Activated CD8-positive, alpha-beta memory T cell treated with anti-CD3 and anti-CD28 coated beads, Interleukin-2, amount 50 U/mL, for 48 hours (primary cell): Measurements from ENCODE around the gene NME9.

ENCODE experiments used
- DNase-seq: peaks from one replicate; pipeline ENCODE4 v3.0.0-alpha.2; 2020

Gene NME9

DNA sequence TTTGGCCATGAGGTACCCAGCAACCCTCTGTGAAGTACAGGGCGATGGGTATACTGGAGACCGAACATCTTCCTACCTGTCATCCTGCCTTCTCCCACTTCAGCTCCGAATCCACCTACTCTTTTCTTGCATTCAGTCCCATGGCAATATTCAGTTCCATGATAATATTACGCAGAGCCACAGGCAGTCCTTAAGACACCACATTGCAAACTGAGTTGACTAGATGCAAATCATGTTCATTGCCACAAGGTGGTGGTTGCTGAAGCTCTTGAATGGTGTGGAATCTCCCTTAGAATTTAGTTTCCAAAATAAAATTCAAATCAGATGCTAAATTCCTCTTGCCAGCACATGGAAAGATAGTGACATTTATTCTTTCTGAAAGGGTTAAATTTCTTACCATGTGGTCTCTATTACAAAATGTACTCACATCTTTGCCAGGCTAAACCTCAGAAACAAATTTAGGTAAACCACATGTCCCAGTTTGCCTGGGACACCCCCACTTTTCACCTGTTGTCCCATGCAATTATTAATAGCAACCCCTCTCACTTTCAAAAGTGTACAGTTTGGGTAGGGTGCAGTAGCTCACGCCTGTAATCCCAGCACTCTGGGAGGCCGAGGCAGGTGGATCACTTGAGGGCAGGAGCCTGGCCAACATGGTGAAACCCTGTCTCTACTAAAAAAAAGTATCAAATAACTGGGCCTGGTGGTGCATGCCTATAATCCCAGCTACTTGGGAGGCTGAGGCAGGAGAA is 1.7 kb upstream of the NME9 start:
- DNase-seq: no peak

DNA sequence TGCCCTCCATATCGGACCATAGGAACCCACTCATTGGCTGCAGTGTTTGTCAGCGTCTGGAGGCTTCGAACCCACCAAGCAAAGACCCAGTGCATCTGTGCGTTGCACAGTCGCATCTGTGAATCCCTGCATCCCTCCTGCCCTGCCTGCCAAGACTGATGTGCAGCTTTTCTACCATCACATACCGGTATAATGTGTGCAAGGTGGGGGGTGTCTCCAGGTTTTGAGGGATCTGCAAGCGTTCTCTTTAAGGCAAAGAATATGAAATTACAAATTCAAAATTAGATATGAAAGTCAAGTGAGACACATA is 288 bp upstream of the NME9 start:
- no peak for DNase-seq

DNA sequence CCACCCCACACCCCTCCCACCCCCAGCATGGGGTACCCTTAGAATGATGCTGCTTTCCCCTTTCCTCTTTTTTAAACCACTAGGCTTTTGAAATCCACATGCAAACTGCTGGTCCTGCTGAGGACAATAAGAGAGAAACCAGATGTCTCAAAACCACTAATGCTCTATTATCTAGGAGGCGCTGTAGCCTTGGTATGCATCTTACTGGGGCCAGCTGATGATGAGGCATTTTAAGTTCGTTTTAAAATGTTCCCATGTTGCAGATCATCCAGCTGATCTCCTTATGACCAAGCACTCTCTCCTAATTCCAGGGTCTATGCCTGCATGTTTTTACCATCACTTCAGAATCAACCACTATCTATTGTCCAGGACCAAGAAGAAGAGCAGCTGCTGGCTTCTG is 1.3 kb downstream of the NME9 start:
- DNase-seq: no peak

DNA sequence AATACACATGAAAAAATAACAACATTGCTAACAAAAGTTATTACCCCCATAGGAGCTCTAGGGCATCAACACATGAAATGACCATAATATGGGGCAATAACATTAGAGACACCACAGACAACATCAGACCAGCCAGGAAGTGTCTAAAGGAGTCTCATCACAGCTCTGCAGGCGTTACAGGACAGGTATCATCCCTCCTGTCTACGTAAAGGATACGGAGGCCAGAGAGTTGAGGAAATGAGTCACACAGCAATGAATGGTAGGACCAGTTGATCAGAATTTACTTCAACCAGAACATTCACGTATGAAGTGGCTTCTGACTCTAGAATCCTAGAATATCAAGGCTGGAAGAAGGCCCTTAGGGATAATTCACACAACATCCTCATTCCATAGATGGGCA is 1.8 kb downstream of the NME9 start:
- no peak for DNase-seq

DNA sequence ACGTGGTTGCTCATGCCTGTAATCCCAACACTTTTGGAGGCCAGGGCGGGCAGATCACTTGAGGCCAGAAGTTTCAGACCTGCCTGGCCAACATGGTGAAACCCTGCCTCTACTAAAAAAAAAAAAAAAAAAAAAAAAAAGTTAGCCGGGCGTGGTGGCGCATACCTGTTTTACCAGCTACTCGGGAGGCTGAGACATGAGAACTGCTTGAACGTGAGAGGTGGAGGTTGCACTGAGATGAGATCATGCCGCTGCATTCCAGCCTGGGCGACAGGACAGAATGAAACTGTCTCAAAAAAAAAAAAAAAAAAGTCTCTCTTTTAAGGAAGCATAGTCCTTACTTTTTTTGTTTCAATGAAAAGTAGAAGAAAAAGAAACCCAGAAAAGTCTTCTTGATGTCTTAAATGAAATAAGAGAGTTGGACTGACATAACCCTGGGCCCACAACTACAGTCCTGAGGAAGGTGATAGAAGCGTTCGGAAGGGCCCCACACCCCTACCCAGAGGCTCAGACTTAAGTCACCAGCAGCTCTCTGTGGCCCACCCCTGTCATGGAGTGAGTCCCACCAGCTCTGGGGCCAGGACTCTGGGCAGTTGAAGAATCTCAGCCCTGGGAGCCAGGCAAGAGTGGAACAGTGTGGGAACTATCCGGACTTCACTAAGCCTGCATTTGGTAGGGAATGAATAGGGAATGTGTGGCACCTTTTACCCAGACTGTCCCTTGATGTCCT is 2.6 kb downstream of the NME9 start:
- DNase-seq: no peak

DNA sequence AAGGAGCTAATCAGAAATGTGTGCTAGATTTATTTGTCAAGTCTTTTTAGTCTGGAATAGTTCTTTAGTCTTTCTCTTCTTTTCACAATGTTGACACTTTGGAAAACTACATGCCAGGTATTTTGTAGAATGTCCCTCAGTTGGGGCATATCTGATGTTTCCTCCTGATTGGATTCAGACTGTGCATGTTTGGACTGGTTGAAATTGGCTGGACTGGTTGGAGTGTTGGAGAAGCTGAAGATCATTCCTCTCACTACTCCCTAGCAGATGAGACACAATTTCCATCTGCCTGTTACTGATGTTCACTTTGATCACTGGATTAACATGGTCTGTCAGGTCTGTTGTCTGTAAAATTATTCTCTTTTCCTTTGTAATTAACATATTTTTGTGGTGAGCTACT is 3.7 kb downstream of the NME9 start:
- no peak for DNase-seq

DNA sequence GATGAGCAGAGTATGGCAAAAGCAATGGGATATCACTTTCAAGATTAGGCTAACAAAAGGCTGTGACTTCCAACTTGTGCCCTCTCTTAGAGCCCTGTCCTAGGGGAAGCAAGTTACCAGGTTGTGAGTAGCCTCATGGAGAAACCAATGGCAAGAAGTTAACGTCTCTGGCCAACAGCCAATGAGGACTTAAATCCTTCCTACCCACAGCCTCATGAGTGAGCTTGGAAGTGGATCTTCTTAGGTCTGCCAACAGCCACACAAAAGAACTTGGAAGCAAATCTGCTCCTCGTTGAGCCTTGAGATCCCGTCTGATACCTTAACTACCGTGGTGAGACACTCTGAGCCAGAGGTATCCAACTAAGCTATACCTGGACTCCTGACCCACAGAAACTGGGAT is 5.7 kb downstream of the NME9 start:
- DNase-seq: no peak

DNA sequence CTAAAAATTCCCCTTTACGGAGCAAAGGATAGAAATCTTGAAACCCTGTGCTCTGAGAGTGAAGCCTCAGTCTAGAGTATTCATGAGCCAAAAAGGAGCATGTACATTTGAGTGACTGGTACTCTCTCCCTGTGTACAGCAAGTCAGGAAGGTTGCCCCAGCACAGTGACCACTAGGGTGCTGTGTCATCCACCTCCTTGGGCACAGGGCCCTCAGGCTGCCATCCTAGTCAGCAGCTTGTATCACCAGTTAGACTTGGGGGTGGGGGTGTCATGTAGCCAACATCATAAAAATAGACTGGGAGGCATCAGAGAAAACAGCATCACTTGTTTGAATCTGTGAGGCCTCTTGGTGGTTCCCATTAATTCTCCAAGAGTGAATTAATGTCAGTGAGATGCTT is 12.0 kb downstream of the NME9 start:
- no peak for DNase-seq

DNA sequence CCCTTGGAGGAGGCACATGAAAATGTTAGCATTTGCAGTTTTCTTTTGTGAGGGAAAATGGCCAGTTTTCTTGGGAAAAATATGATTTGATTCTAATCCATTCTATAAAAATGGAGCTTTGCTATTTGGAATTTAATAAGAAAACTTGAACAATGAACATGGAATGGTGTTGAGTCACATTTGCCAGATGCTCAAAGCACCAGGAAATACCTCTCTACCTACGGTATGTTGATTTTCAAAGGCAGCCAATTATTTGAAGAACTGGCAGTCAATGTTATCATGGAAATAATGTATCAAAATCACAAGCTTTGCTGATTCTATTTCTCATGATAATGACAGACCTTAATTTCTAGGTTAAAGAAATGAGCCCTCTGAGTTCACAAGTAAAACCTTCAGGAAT is 14.9 kb downstream of the NME9 start:
- no peak for DNase-seq

DNA sequence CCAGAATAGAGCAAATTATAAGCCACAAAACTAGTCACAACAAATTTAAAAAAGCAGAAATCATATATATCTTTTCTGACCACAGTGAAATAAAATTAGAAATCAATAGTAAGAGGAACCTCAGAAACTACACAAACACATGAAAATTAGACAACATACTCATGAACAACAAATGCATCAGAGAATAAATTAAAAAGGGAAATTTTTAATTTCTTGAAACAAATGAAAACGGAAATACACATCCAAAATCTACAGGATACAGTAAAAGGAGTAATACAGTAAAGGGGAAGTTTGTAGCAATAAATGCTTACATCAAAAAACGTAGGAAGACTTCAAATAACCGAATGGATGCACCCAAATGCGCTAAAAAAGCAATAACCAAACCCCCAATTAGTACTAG is 19.2 kb downstream of the NME9 start:
- DNase-seq: no peak

DNA sequence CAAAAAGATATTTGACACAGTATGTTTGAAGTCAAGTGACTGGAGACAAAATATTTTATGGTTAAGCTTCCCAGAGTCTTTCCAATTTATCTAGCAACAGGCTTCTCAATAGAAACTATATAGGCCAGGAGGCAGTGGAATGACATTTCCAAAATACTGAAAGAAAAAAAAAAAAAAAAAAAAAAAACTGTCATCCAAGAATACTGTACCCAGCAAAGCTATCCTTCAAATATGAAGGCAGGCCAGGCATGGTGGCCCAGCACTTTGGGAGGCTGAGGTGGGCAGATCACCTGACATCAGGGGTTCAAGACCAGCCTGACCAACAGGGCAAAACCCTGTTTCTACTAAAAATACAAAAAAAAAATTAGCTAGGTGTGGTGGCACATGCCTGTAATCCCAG is 20.9 kb downstream of the NME9 start:
- DNase-seq: no peak

DNA sequence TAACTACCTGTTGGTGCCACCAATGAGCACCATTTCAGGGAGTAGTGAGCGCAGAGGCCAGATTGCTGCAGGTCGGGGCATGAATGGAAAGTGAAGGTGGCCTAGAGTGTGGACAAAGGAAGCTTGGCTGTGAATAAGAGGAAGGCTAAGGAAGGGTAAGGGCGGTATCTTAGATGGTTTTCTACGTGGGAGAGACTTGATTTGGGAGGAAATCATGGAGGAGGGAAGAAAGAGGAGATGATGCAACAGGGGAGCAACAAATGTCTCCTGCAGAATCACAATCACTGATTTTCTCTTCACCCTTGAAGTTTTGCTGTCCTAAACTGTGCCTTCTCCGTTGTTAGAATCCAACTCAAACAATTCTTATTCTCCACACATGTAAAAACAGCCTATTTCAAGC is 21.8 kb downstream of the NME9 start:
- DNase-seq: no peak

DNA sequence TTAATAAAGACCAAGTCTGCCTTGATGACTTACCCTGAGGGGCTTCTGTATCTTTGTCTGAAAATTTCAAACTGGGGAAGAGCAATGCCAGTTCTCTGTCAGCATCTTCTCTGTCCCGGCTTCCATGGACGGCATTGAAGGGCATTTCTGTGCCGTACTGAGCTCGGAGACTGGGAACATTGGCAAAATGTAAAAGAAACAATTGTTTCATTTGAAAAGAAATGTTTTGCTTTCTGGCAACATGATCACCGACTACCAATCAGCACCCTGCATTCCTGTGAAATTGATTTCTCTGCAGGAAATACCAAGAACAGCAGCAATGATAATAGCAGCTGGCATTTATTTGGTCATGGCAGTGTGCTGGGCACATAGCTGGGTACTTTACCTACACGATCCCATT is 26.2 kb downstream of the NME9 start:
- DNase-seq: no peak

DNA sequence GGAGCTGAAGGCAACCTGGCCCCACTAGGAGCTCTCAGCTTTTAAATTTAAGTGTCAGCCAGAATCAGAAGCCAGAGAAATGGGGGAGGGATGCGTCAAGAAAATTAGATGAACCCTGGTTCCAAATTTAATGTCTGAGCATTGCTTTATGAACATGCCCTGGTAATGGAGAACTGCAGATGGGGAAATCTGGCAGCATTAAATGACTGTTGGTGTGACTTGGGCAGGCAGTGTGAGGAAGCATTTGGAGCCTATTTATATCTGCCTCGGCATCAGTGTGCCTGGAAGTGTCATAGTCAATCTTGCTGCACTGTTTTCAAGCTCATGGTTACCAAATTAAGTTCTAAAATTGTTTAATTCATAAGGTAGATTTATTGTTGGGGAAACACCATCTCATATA is 29.0 kb downstream of the NME9 start:
- DNase-seq: no peak

DNA sequence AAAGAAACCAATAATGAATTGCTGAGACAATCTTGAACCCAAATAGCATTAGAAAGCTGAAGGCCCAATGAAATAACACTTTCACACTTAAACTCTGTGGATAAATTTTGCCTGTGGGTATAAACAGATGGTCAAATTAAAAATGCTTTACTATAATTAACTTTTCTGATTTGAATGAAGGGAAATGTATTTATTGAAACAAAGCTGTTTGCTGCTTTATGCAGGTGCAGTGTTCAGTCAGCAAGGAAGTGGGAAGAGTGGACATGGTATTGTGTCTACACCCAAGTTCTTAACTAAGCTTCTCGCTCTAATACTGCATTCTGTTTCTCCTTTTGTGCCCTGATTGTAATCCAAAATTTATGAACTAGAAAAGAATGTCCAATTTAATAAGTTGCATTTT is 31.8 kb downstream of the NME9 start:
- no peak for DNase-seq

DNA sequence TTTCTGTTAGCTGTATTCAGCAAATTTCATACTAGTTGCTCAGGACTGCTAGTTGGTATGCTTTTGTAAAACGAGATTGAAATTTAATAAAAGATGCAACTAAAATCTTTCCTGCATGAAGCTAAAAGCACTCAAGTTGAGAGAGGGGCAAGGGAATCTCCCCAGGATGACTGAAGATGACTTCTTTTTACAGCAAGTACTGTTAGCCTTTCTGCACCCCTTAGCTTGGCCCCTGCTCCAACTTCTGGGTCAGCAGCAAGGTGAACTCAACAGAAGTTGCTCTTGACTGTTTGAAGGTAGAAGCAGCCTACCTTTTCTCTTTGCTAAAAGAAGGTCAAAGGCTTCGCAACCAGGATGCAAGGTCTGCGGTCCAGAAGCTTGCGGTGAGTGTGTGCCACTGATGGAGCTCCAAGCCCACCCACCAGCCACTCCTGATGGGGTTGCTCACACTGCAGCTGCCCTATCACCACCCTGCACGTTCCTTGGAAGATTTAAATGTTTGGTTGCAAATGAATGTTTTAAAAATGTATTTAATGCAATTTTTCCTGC is 32.5 kb downstream of the NME9 start:
- no peak for DNase-seq

DNA sequence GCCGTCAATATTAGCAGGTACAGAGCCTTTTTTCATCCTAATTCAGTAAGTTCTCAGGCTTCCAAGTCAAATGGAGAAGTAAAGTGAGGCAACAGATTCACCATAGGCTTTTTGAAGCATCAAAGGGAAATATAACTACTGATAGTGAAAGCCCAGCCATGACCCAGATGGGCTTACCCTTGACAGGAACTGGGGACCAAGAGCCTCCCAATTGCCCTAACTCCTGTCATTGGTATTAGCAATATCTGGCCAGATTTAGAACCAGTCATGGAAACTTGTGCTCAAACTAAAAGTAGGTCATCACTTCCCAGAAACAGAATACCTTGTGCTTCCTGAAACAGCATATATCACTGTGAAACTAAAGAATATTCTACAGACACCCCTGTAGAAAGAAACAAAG is 33.0 kb downstream of the NME9 start:
- DNase-seq: no peak

DNA sequence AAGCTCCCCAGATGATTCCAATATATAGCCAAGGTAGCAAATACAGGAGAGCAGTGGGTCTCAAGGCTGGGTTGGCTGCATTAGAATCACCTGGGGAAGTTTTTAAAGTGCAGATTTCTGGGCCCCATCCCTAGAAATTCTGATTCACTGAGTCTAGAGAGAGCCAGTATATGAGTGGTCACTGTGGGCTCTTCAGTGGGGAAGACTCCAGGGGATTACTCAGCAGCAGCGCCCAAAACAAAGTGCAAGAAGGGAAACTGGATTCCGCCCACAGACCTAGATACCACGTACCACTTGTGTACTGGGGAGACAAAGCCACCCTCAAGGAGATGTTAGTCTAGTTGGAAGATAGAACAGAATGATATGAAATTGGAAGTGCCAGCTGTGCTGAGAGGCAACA is 40.0 kb downstream of the NME9 start:
- no peak for DNase-seq

DNA sequence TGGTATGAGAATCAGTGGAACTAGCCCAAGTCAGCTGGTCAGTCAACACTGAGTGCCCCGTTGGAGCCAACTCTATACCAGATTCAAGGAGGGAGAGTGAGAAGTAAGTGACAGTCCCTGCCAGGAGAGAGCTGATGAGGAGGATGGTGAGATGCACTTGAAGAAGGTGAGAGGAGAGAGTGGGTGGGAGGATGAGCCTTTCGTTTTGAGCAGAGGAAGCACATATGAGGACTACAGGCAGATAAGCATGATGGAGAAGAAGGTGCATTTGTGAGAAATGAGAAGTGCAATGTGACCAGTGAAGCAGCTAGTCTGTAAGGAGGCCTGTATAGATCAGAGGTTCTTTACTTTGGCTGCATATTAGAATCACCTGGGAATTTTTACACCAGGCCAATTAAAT is 40.4 kb downstream of the NME9 start:
- DNase-seq: no peak

DNA sequence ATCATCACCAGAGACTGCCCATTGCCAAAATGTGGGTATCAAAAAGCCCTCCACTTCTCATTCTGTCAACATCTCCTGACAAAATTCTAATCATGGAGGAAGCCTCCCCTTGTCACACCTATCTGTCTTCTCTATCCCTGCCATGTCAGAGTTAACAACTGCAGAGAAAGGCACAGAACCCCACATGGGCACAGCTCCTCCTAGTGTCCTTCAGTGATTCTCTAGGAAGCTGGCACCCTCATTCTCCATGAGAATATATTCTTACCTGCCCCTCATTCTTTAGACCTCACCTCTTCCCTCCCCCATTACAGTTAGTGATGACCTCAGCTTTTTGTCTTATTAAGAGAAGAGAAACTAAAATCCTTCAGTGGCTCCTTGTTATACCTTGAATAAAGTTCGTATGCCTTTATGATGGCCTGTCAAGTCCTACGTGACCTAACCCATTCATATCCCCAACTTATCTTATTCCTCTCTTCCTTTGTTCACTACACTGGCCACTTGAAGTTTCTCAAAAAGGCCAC is 44.6 kb downstream of the NME9 start:
- no peak for DNase-seq

DNA sequence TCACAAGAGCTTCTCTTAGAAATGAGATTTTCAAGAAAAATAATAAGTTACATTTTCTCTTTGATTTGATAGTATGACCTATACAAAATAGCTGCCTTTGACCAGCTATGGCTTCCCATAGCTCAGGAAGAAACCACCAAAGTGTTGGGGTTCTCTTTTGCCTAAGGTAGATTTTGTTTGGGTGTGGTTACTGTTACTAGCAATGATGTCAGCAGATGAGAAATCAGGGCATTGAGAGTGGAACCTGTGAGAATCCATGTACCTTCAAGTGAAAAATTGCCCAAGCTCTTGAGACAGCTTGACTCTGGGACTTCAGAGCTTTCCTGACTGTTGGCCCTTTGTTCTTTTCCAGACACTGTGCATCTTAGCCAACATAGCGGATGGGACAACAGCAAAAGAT is 45.6 kb downstream of the NME9 start:
- no peak for DNase-seq

DNA sequence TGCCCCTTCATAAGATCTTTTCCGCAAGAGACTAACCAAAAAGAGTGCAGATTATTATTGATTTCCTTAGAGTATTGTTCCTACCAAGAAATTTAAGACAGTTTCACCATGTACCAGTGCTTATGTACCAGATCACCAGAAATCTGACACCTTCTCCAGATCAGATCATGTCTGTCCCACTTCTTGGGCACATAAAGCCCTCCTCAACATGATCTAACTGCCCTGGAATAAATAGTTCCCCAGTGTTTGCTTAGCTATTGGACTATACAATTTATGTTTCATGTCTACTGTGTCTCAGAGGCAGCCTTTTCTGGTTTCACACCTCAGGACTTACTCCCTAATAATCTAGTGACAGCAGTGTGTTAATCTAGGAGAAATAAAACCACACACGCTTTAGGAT is 46.8 kb downstream of the NME9 start:
- DNase-seq: no peak

DNA sequence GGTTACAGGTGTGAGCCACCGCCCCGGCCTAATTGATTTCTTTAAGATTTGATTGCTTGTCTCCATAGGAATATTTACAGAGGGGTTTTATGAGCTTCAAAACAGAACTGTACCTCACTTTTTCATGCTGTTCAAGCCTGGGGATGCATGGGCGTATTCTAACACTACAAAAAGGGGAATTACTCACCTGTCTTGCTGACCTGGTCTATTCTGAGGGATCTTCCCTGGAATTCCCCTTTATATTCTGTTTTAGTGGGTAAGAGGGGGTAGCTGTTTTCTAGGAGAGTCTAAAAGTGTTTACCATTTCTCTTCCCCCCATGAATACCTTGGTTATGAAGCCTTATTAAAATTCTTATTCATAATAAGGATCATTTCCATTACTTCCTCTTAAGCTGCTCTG is 48.1 kb downstream of the NME9 start:
- no peak for DNase-seq

DNA sequence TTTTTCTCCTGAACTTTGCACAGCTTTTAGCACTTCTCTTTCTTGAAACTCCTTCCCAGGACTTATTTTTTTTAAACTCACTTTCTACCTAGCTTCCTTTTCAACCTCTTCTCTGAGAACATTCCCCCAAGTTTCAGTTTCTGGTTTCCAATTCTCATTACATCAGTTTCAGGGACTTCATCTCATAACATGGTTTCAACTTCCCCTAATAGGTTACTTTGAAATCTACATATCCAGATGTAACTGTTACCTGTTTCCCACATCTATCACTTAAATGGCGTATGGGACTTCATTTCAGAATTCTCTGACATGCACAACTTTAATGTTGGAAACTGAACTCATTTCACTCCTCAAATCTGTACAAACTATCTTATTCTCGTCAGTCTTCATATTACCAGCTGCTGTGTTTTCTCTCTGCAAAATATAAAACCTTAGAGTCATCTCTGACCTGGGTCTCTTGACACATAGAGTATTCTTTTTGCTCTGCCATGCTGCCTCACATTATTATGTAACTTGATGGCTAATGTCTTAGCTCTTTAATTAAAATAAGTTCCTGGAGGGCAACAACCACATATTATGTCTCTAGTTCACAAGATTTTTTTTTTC is 58.4 kb downstream of the NME9 start:
- no peak for DNase-seq
